ENCODE measurements around the gene LHPP.

GRCh38 chr10:124484661-124485060, 23.0 kb downstream of the LHPP start:
- no peak for TF ChIP-seq CTCF (conservative IDR thresholded peaks at IDR 0.05)
- TF ChIP-seq EZH2 (IDR thresholded peaks at IDR 0.05; ENCODE audit: low read depth), result no peak
